Aortic smooth muscle cell (primary cell): ENCODE measurements around the gene SLC25A4. TPM values are rescaled to one million over a fixed set of nuclear protein-coding genes. Genes with fewer than 3 reads are reported as not detected.

Source experiments
- total RNA-seq: library from RNA; depleted of rRNA; stranded (reverse); fragments of >200 nt; gene quantifications from 2 replicates; pipeline ENCODE4 v1.2.3, GENCODE V29; 2014

SLC25A4 gene
- total RNA-seq = 22.5 and 36.1 TPM in 2 replicates

GRCh38 chr4:185142912-185143600 is at the start of gene SLC25A4:
SLC25A4 (plus strand) TSS chr4:185143266; CDS start chr4:185143373, 107 bp downstream.

Other genes starting within 250 kb of the SLC25A4 start
- not detected in 2 replicates for gene HELT, start 124.8 kb upstream of the SLC25A4 start, total RNA-seq
- 42.5 TPM in 2 replicates for gene CFAP97, start 60.7 kb downstream of the SLC25A4 start, total RNA-seq
- 28.4 and 34.2 TPM in 2 replicates for gene SNX25, start 66.3 kb downstream of the SLC25A4 start, total RNA-seq